Activated T-helper 2 cell treated with anti-CD3 and anti-CD28 coated beads, Interferon-gamma antibody, Interleukin-2, Interleukin-4, amounts not matched to agents 10 μg/mL and 5 μg/mL and 100 μg/mL, durations not matched to agents 14 hours and 24 hours and 36 hours (primary cell): ENCODE data around the gene CAT. TPM values are rescaled to one million over a fixed set of nuclear protein-coding genes. Genes with fewer than 3 reads are reported as not detected.

Experiments used
- DNase-seq: peaks from one replicate; pipeline ENCODE4 v3.0.0; 2021; ENCODE audit warnings: low spot score
- H3K27ac Mint-ChIP-seq: one replicate; pipeline ENCODE4 v1.8.0; 2021; ENCODE audit warnings: mixed read lengths
- H3K27me3 Mint-ChIP-seq: one replicate; pipeline ENCODE4 v1.8.0; 2021; ENCODE audit warnings: low read depth, mixed read lengths
- H3K36me3 Mint-ChIP-seq: one replicate; pipeline ENCODE4 v1.8.0; 2021; ENCODE audit warnings: low read depth, mixed read lengths
- H3K4me1 Mint-ChIP-seq: one replicate; pipeline ENCODE4 v1.8.0; 2021; ENCODE audit warnings: low read depth, mixed read lengths
- H3K4me3 Mint-ChIP-seq: one replicate; pipeline ENCODE4 v1.8.0; 2021; ENCODE audit warnings: low read depth, mild to moderate bottlenecking, moderate library complexity, mixed read lengths
- H3K9me3 Mint-ChIP-seq: one replicate; pipeline ENCODE4 v1.8.0; 2021; ENCODE audit warnings: mixed read lengths
- intact Hi-C: fragments of 100-400 bp; cut with micrococcal nuclease; formaldehyde crosslinking; loops from one replicate; pipeline ENCODE4 v1.15.1; 2023
- total RNA-seq: library from RNA; stranded (reverse); gene quantifications from 2 replicates; pipeline ENCODE4 v1.2.3, GENCODE V29; 2022

Gene CAT
- total RNA-seq, 1 donor from 2014 or later: 33.1 TPM

GRCh38 chr11:34478845-34479663 lies 40.3 kb downstream of the CAT start:
- H3K27ac Mint-ChIP-seq: no peak overlapping the region
- intact Hi-C loops: no loop called here
- no peaks in the 10 kb centered on the region for H3K4me1 Mint-ChIP-seq
- no peaks in the 10 kb centered on the region for H3K9me3 Mint-ChIP-seq
- no peaks in the 10 kb centered on the region for H3K36me3 Mint-ChIP-seq
- peaks cover 22% of the 10 kb centered on the region for H3K27me3 Mint-ChIP-seq
- H3K4me3 Mint-ChIP-seq: no peak overlapping the region
- no peak for DNase-seq

DNA sequence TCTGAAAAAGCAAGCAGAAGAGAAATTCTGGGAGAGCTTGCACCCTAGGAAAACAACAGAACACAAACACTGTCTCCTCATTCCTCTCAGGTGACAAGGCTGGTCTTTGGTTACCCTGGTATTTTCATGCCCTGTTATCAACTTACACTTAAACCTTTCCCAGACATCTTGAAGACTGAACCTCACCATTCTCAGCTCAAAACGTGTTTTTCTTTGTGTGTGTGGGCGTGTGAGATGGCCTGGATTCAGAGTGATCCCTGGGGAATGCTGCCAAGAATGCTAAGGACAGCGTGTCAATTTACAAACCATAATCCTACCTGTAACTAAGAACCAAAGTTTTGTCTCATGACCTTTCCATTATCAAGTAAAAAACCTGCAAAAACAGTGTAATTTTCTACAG lies 41.6 kb downstream of the CAT start:
- H3K27me3 Mint-ChIP-seq: peaks cover 24% of the 10 kb centered on the region
- no peak overlapping the region for H3K27ac Mint-ChIP-seq
- no peak overlapping the region for H3K4me3 Mint-ChIP-seq
- intact Hi-C loops: no loop called here
- DNase-seq: no peak
- H3K36me3 Mint-ChIP-seq: no peaks in the 10 kb centered on the region
- no peaks in the 10 kb centered on the region for H3K4me1 Mint-ChIP-seq
- no peaks in the 10 kb centered on the region for H3K9me3 Mint-ChIP-seq

GRCh38 chr11:34481307-34481706 lies 42.6 kb downstream of the CAT start:
- H3K27ac Mint-ChIP-seq: no peak overlapping the region
- H3K27me3 Mint-ChIP-seq: peaks cover 27% of the 10 kb centered on the region
- H3K4me3 Mint-ChIP-seq: no peak overlapping the region
- no peaks in the 10 kb centered on the region for H3K36me3 Mint-ChIP-seq
- H3K4me1 Mint-ChIP-seq: no peaks in the 10 kb centered on the region
- no peak for DNase-seq
- H3K9me3 Mint-ChIP-seq: no peaks in the 10 kb centered on the region
- intact Hi-C loops: no loop called here

- no peak for DNase-seq
- Mint-ChIP-seq H3K9me3 (no peaks in the 10 kb centered on the region), H3K27me3 (peaks cover 23% of the 10 kb centered on the region), H3K4me3 (no peak overlapping the region), H3K4me1 (no peaks in the 10 kb centered on the region), H3K36me3 (no peaks in the 10 kb centered on the region), H3K27ac (no peak overlapping the region)
- intact Hi-C loops: no loop called here
Measured at GRCh38 chr11:34483106-34483874, 44.6 kb downstream of the CAT start.

- Mint-ChIP-seq H3K4me1 (no peaks in the 10 kb centered on the region), H3K27me3 (peaks cover 8% of the 10 kb centered on the region), H3K9me3 (no peaks in the 10 kb centered on the region), H3K27ac (no peak overlapping the region), H3K36me3 (no peaks in the 10 kb centered on the region), H3K4me3 (no peak overlapping the region)
- intact Hi-C loops: no loop called here
- no peak for DNase-seq
Measured at GRCh38 chr11:34487430-34487829, 48.7 kb downstream of the CAT start.

DNA sequence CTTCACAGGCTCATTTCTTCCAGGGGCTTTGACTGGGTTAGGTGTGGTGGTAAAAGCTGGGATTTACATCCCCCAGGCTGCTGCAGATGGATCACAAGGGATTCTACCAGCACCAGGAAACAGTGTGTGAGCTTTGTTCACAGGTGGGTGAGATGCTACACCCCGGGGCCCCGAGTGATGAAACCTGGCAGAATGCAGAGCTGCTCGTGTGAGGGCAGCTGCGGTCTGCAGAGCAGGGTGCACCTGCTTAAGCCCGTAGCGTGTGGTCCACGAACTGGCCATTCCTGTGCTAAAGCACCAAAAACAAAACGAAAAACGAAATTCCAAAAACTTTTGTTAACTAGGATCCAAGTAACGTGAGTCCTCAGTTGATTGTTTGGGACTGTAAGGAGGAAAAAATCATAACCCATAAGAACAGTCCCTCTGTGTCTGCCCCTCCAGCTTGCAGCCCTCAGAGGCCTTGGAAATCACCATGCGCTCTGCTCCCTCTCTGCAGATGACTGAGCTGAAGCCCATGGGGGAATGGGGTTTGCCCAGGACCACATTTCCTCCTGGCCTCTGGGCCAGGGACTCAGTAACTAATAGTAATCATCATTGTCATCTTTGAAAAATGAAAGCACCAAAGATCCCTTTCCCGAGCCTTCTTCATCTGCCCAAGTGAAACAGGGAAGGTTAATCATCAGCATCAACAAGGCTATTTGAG lies 50.3 kb downstream of the CAT start:
- no peak overlapping the region for H3K4me3 Mint-ChIP-seq
- DNase-seq: no peak
- H3K9me3 Mint-ChIP-seq: no peaks in the 10 kb centered on the region
- H3K27ac Mint-ChIP-seq: no peak overlapping the region
- no peaks in the 10 kb centered on the region for H3K4me1 Mint-ChIP-seq
- intact Hi-C loops: no loop called here
- H3K27me3 Mint-ChIP-seq: peaks cover 8% of the 10 kb centered on the region
- H3K36me3 Mint-ChIP-seq: no peaks in the 10 kb centered on the region

DNA sequence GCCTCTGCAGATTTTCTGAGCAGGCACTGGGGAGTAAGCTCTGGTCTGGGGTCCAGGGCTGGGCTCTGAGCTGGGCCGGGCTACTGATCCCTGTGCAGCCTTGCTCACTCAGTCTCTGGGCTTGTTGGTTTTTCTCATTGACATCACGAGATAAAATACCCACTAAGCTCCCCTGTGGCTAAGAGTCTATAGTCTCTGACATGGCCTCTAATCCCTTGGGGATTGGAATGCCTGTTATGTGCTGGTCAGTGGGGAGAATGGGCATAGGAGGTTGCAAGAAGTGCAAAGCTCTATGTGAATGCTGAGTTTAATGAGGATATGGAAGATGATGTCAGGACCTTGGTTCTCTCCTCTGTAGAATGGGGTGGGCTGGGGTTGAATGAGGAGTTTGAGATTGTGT lies 51.6 kb downstream of the CAT start:
- H3K4me1 Mint-ChIP-seq: no peaks in the 10 kb centered on the region
- no peaks in the 10 kb centered on the region for H3K36me3 Mint-ChIP-seq
- peaks cover 8% of the 10 kb centered on the region for H3K27me3 Mint-ChIP-seq
- H3K4me3 Mint-ChIP-seq: no peak overlapping the region
- H3K9me3 Mint-ChIP-seq: no peaks in the 10 kb centered on the region
- DNase-seq: no peak
- intact Hi-C loops: loop anchor here (5.0 to 10.0 kb wide), 2 partner anchors 133 to 326 kb away; partner anchors contain the start of gene ABTB2
- no peak overlapping the region for H3K27ac Mint-ChIP-seq

DNA sequence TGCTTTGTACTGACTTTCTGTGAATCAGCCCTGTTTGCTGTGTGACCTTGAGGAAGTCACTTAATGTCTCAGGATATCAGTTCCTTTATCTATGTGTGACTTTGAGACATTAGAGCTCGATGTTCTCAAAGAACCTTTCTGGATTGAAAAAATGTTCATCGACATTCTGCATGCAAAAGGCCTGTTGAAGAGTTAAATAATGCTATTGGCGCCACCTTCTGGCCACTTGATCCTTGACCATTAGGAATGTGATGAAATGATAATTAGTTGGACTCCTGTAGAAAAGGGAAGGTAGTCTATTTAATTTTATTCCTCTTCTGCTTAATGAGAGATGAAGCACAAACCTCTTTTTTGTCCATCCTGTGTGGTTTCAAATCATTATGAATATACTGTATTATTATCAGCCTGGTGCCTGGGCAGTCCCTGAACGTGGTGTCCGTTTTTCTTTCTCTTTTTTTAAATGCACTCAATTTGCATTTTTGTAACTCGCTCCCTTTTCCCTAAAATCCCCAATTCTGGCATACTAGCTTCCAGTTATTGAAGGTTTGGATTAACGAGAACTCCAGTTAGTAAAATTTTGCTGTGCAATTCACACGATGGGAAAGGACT lies 54.2 kb downstream of the CAT start:
- H3K4me1 Mint-ChIP-seq: no peaks in the 10 kb centered on the region
- H3K36me3 Mint-ChIP-seq: no peaks in the 10 kb centered on the region
- H3K9me3 Mint-ChIP-seq: no peaks in the 10 kb centered on the region
- peaks cover 6% of the 10 kb centered on the region for H3K27me3 Mint-ChIP-seq
- no peak overlapping the region for H3K4me3 Mint-ChIP-seq
- H3K27ac Mint-ChIP-seq: no peak overlapping the region
- intact Hi-C loops: loop anchor here (5.0 to 10.0 kb wide), 2 partner anchors 136 to 328 kb away; partner anchors contain the start of gene ABTB2
- DNase-seq: no peak

DNA sequence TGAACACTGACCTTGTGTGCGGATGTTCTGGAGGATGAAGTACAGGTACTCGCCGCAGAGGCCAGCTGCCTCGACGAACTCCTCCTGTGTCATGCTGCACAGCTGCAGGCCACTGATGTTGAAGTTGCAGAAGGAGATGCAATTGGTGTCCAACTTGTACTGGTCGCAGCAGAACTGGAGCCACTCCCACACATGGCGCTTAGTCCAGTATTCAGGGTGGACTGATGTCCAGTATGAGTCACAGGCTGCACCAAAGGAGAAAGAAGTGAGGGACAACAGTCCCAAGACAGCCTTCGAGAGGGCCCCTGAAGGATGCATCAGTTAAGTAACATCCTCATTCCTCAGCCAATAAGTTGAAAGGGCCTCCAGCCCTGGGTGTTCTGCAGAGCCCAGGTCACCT lies 54.7 kb downstream of the CAT start:
- no peak for DNase-seq
- no peaks in the 10 kb centered on the region for H3K4me1 Mint-ChIP-seq
- H3K36me3 Mint-ChIP-seq: no peaks in the 10 kb centered on the region
- no peak overlapping the region for H3K27ac Mint-ChIP-seq
- no peaks in the 10 kb centered on the region for H3K9me3 Mint-ChIP-seq
- peaks cover 5% of the 10 kb centered on the region for H3K27me3 Mint-ChIP-seq
- intact Hi-C loops: loop anchor here (5.0 to 10.0 kb wide), 2 partner anchors 136 to 329 kb away; partner anchors contain the start of gene ABTB2
- no peak overlapping the region for H3K4me3 Mint-ChIP-seq

DNA sequence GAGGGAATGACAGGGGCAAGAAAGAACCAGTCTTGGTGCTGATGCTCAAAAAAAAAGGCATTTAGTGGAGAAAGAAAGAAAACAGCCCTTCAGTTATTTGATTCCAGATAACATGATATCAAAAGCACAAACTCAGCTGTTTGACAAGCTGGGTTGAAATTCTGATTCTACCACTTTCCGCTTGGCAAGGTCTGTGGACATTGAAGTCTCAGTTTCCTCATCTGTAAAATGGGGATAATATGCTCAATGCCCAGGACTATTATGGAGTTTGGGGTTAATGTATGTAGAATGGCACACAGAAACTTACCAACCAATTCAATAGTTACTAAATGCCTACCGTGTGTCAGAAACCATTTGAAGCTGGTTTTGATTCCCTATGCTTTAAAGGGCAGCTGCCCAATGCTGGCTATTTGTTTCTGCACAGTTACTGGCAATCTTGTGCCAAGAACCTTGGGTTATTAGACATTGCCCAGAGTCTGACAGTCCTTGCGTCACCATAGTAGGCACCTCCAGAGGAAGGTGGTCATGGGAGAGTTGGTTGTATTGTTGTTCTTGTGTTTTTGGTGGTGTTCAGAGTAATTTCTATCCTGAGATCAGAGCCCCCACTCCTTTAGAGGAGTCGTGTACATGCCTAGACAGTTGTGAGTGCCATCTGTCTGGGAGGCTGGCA lies 55.3 kb downstream of the CAT start:
- H3K9me3 Mint-ChIP-seq: no peaks in the 10 kb centered on the region
- peaks cover 6% of the 10 kb centered on the region for H3K27me3 Mint-ChIP-seq
- H3K4me3 Mint-ChIP-seq: no peak overlapping the region
- intact Hi-C loops: loop anchor here (5.0 to 10.0 kb wide), 2 partner anchors 137 to 329 kb away; partner anchors contain the start of gene ABTB2
- H3K36me3 Mint-ChIP-seq: no peaks in the 10 kb centered on the region
- no peak overlapping the region for H3K27ac Mint-ChIP-seq
- no peaks in the 10 kb centered on the region for H3K4me1 Mint-ChIP-seq
- DNase-seq: no peak

- Mint-ChIP-seq H3K27me3 (peaks cover 11% of the 10 kb centered on the region), H3K36me3 (no peaks in the 10 kb centered on the region), H3K4me1 (no peaks in the 10 kb centered on the region), H3K9me3 (no peaks in the 10 kb centered on the region), H3K27ac (no peak overlapping the region), H3K4me3 (no peak overlapping the region)
- intact Hi-C loops: loop anchor here (10.0 kb wide), 1 partner anchor 330 kb away; no protein-coding TSS in a partner anchor
- DNase-seq: no peak
Measured at GRCh38 chr11:34495239-34495723, 56.5 kb downstream of the CAT start.
